HFF-Myc (cell line): ENCODE results near the gene EDEM1.

Experiments used
- DNase-seq: peaks from one replicate; pipeline ENCODE4 v3.0.0-alpha.2; 2011; ENCODE audit warnings: low read depth; ENCODE audit errors: extremely low read depth
- H3K4me3 ChIP-seq: replicated peaks from 2 replicates; pipeline ENCODE4 v1.5.1; 2011; ENCODE audit warnings: low read depth, mild to moderate bottlenecking, control low read depth, low read length
- CTCF ChIP-seq: IDR thresholded peaks from 2 replicates; pipeline ENCODE4 v1.5.1; 2012; ENCODE audit warnings: mild to moderate bottlenecking, low read depth, low read length, control low read depth; ENCODE audit errors: missing control alignments

EDEM1 gene

DNA sequence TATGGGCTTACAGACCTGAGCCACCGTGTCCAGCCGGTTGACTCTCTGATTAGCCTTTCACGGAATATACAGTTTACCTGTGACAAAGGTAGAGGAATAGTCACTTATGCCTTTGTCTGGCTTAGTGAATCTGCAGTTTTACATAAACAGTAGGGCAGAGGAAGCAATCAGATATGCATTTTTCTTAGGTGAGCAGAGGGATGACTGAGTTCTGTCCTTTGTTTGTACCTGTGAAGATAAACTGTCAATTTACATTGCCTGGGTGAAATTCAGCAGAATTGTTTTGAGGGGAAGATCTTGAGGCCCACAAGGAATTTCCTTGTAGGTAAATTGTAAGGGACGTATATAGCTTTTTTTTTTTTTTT is 10.8 kb downstream of the EDEM1 start:
- H3K4me3 ChIP-seq = no peak overlapping the region
- no peak for DNase-seq
- TF ChIP-seq CTCF = no peak

- DNase-seq = no peak
- no peak overlapping the region for H3K4me3 ChIP-seq
- no peak for TF ChIP-seq CTCF
Measured at GRCh38 chr3:5198986-5199731, 11.7 kb downstream of the EDEM1 start.

DNA sequence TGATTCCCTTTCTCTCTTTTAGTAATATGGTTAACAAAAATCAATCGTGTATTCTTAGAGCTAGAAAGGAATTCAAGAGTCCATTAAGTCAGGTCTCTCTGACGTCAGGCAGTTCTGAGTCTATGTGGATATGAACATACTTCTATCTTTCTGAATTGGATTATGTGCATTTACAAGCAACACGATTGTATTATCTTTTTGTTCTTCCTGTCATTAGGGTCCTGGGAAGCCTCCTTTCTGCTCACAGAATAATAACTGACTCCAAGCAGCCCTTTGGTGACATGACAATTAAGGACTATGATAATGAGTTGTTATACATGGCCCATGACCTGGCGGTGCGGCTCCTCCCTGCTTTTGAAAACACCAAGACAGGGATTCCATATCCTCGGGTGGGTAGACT is 14.0 kb downstream of the EDEM1 start:
- H3K4me3 ChIP-seq = no peak overlapping the region
- TF ChIP-seq CTCF = no peak
- DNase-seq = no peak

DNA sequence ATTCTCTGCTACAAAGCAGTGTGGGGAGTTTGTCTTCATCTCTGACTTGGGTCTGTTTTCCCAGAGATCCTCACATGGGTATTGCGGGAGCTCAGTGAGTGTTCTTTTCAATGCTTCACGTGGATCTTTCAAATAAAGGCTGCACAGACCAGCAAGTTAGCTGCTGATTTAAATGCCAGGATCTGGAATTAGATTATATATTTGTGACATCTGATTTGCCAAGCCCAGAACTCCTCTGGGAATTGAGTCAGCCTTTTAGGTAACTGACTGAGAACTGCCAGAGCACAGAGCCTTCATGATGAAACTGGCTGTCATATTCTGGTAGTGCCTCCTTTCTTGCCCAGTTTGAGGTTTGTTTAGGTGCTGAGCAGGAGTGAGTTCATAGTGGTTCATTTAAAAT is 14.7 kb downstream of the EDEM1 start:
- TF ChIP-seq CTCF = no peak
- no peak overlapping the region for H3K4me3 ChIP-seq
- no peak for DNase-seq

- no peak overlapping the region for H3K4me3 ChIP-seq
- no peak for TF ChIP-seq CTCF
- DNase-seq = no peak
Measured at GRCh38 chr3:5205165-5205941, 17.8 kb downstream of the EDEM1 start.

DNA sequence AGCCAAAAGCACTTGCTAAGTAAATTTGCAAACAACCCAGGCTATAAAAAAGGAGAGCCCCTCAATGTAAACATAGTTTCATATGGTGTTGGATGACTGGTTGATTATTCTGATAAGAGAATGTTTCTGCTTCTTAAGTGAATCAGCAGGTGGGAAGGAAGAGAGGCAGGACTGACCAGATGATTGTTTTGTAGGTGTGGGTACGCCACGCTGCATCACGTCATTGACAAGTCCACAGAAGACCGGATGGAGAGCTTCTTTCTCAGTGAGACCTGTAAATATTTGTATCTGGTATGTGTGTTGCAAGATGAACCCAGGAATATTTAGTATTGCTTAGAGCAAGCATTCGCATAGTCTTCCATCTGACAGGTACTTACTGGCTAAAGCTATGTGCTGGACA is 23.4 kb downstream of the EDEM1 start:
- no peak overlapping the region for H3K4me3 ChIP-seq
- no peak for DNase-seq
- no peak for TF ChIP-seq CTCF
